Ascending aorta (tissue), 2 donors: Measurements from ENCODE around the gene GRID2. TPM values are rescaled to one million over a fixed set of nuclear protein-coding genes. Genes with fewer than 3 reads are reported as not detected.

Experiments
- DNase-seq, 2 donors: peaks; one replicate each; pipeline ENCODE4 v3.0.0-alpha.2; 2019; ENCODE audit warnings: low spot score in 2 of 2
- H3K27ac ChIP-seq, 2 donors: fragments of 200-600 bp; sonication (generic); one replicate each; pipeline ENCODE4 v1.5.1; 2016 to 2017; ENCODE audit warnings: mild to moderate bottlenecking in 1 of 2
- H3K27me3 ChIP-seq: fragments of 200-600 bp; sonication (generic); one replicate; pipeline ENCODE4 v1.5.1; 2017
- H3K36me3 ChIP-seq, 2 donors: fragments of 200-600 bp; sonication (generic); one replicate each; pipeline ENCODE4 v1.5.1; 2016
- H3K4me1 ChIP-seq, 2 donors: fragments of 200-600 bp; sonication (generic); one replicate each; pipeline ENCODE4 v1.5.1; 2016 to 2017; ENCODE audit warnings: mild to moderate bottlenecking in 1 of 2
- H3K4me3 ChIP-seq, 2 donors: fragments of 200-600 bp; sonication (generic); one replicate each; pipeline ENCODE4 v1.5.1; 2016 to 2017; ENCODE audit warnings: mild to moderate bottlenecking in 1 of 2
- H3K9me3 ChIP-seq, 2 donors: fragments of 200-600 bp; sonication (generic); one replicate each; pipeline ENCODE4 v1.5.1; 2016
- intact Hi-C: fragments of 100-400 bp; cut with DNase I; formaldehyde crosslinking; loops from one replicate; pipeline ENCODE4 v1.15.1; 2023
- total RNA-seq: library from RNA; depleted of rRNA; stranded (reverse); fragments of >200 nt; gene quantifications from one replicate; pipeline ENCODE4 v1.1.0, GENCODE V29; 2016
- TF ChIP-seq, protein P1 (sequence below), 3 experiments: fragments of 200-600 bp in 2 of 3; fragments of 450-650 bp in 1 of 3; sonication (generic) in 2 of 3; IDR thresholded peaks; one replicate each; pipeline ENCODE4 v1.5.1; 2016 to 2019; ENCODE audit warnings: antibody characterized with exemption in 3 of 3, mild to moderate bottlenecking in 1 of 3, moderate library complexity in 1 of 3

Gene GRID2
- total RNA-seq, 1 donor from 2014 or later, result not detected

DNA sequence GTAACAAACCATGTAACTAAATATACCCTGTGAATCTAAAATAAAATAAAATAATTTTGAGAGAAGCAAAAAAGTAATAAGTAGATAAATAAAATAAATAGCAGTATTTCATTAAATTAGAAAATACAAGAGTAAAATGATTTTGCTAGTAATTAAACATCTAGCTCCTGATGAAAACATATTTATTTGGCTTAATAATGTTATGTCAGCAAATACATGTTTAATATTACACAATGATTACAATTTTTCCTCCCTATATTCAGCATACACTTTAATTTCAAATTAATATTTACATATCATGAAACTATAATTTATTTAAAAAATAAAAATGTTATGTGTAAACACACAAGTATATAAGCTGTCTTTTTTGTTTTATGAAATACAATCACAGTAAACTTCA lies 697.1 kb downstream of the GRID2 start:
- Histone ChIP-seq H3K4me3 (no peak overlapping the region), H3K27me3 (no peaks in the 10 kb centered on the region), H3K9me3 (no peaks in the 10 kb centered on the region), H3K27ac (no peak overlapping the region), H3K4me1 (no peaks in the 10 kb centered on the region), H3K36me3 (no peaks in the 10 kb centered on the region)
- TF ChIP-seq, protein P1, sequence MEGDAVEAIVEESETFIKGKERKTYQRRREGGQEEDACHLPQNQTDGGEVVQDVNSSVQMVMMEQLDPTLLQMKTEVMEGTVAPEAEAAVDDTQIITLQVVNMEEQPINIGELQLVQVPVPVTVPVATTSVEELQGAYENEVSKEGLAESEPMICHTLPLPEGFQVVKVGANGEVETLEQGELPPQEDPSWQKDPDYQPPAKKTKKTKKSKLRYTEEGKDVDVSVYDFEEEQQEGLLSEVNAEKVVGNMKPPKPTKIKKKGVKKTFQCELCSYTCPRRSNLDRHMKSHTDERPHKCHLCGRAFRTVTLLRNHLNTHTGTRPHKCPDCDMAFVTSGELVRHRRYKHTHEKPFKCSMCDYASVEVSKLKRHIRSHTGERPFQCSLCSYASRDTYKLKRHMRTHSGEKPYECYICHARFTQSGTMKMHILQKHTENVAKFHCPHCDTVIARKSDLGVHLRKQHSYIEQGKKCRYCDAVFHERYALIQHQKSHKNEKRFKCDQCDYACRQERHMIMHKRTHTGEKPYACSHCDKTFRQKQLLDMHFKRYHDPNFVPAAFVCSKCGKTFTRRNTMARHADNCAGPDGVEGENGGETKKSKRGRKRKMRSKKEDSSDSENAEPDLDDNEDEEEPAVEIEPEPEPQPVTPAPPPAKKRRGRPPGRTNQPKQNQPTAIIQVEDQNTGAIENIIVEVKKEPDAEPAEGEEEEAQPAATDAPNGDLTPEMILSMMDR (IDR thresholded peaks at IDR 0.05), result no peak
- intact Hi-C loops, result no loop called here
- no peak for DNase-seq

DNA sequence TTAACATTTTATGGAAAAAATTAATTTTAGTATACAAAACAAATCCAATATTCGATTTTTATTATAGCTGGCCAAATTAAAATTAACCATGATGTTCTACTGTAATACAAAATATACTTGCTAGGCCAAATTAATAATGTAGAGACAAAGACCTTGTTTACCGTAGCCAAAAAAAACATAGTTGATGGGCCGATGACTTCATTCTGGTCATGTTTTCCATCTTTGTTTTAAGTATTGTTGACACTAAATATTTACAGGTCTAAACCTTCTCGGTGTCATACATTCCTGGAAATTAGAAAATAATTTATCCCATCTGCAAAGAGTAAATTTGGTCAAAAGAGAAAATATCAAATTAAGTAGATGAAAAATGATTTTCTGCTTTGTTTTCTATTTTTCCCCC lies 698.5 kb downstream of the GRID2 start:
- Histone ChIP-seq H3K27ac (no peak overlapping the region), H3K27me3 (no peaks in the 10 kb centered on the region), H3K4me1 (no peaks in the 10 kb centered on the region), H3K36me3 (no peaks in the 10 kb centered on the region), H3K9me3 (no peaks in the 10 kb centered on the region), H3K4me3 (no peak overlapping the region)
- TF ChIP-seq, protein P1 (IDR thresholded peaks at IDR 0.05), result no peak
- no peak for DNase-seq
- intact Hi-C loops, result no loop called here

DNA sequence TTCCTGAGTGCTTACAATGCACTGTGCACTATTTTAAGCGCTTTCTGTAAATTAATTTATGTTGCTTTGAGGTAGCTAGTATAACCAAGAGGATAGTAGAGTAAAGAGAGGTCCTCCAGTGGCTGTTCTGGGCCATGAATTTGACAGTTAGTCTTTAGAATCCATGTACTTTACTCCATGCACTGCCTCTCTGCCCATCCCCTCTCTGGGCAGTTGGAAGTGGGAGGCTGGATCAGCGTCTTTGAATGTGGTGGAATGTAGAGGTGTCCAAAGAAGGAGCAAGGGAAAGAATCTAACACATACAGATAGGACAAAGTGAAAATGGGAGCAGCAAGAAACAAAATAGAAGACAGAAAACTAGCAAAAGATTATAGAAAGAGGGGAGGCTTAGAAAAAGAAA lies 712.6 kb downstream of the GRID2 start:
- no peaks in the 10 kb centered on the region for H3K9me3 ChIP-seq
- H3K4me1 ChIP-seq, result no peaks in the 10 kb centered on the region
- intact Hi-C loops, result no loop called here
- no peaks in the 10 kb centered on the region for H3K36me3 ChIP-seq
- no peak overlapping the region for H3K27ac ChIP-seq
- TF ChIP-seq, protein P1 (IDR thresholded peaks at IDR 0.05), result no peak
- no peak for DNase-seq
- H3K27me3 ChIP-seq, result no peaks in the 10 kb centered on the region
- H3K4me3 ChIP-seq, result no peak overlapping the region

DNA sequence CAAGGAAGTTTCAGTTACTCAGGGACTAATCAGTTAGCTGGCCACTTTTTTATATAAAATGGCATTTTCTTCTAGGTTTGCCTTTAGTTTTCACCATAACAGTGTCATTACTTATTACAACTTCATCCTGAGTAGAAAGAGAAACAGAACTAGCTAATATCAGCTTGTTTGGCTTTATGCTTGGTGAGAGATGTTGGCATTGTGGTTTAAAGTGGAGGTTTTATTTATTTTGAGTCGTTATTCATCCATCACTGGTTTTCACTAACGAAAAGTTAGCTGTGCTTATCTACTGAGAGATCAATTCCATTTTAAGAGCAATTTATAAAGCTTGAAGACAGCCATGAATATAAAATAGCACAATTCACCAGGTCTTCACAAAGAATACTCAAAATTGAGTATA lies 714.5 kb downstream of the GRID2 start:
- TF ChIP-seq, protein P1 (IDR thresholded peaks at IDR 0.05), result no peak
- intact Hi-C loops, result no loop called here
- Histone ChIP-seq H3K4me3 (no peak overlapping the region), H3K27me3 (no peaks in the 10 kb centered on the region), H3K36me3 (no peaks in the 10 kb centered on the region), H3K9me3 (no peaks in the 10 kb centered on the region), H3K27ac (no peak overlapping the region), H3K4me1 (no peaks in the 10 kb centered on the region)
- DNase-seq, result no peak

DNA sequence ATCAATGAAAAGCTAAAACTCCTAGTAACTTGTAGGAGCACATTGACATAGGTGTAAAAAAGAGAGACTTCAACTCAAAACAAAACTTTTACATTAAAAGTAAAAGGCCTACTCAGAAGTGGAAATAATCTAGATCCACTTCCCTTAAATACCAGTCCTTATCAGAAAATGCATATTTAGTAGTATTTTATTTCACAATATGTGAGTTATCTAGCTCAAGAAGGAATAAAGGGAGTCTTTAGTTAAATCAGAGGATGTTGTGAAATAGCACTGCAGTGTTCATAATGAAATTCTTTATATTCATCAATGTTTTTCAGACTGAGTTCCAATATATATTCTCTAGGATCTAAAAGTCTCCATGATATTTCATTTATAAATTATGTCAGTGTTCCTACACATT lies 715.0 kb downstream of the GRID2 start:
- TF ChIP-seq, protein P1 (IDR thresholded peaks at IDR 0.05), result no peak

DNA sequence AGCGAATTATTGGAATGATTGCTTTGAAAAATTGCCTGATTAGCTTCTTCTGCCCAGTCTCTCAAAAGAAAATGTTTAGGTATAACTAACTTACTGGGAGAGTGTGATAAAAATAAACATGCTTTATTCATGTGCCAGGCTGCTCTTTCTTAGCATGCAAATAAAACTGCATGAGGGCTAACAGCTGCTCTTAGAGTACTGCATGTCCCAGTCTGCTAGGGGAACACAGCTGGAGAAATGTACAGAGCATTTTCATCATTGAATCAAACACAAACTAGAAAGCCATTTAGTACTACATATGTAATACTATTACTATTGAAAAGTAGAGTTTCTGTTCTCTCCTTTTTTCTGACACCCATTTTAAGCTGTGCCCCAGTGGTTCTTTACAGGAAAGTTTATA lies 726.0 kb downstream of the GRID2 start:
- DNase-seq, result no peak
- no peaks in the 10 kb centered on the region for H3K36me3 ChIP-seq
- no peaks in the 10 kb centered on the region for H3K27me3 ChIP-seq
- H3K27ac ChIP-seq, result no peak overlapping the region
- TF ChIP-seq, protein P1 (IDR thresholded peaks at IDR 0.05), result no peak
- H3K4me1 ChIP-seq, result no peaks in the 10 kb centered on the region
- intact Hi-C loops, result no loop called here
- H3K9me3 ChIP-seq, result no peaks in the 10 kb centered on the region
- no peak overlapping the region for H3K4me3 ChIP-seq

More for the DNA sequence above, 715.0 kb downstream of the GRID2 start:
- Histone ChIP-seq H3K27me3 (no peaks in the 10 kb centered on the region), H3K36me3 (no peaks in the 10 kb centered on the region), H3K9me3 (no peaks in the 10 kb centered on the region), H3K27ac (no peak overlapping the region), H3K4me3 (no peak overlapping the region), H3K4me1 (no peaks in the 10 kb centered on the region)
- intact Hi-C loops, result no loop called here
- DNase-seq, result no peak
